ENCODE results near the gene CFAP221.

CFAP221 gene

GRCh38 chr2:119536211-119536610, 8.0 kb upstream of the CFAP221 start:
- no peak overlapping the region for H3K4me3 ChIP-seq (ENCODE audit: low read length)
- TF ChIP-seq CTCF (conservative IDR thresholded peaks at IDR 0.05; ENCODE audit: low read depth, low read length): no peak
- DNase-seq (ENCODE audit: low read depth): no peak

GRCh38 chr2:119536707-119537106, 7.5 kb upstream of the CFAP221 start:
- DNase-seq (ENCODE audit: low read depth): no peak
- no peak for TF ChIP-seq CTCF (conservative IDR thresholded peaks at IDR 0.05; ENCODE audit: low read depth, low read length)
- no peak overlapping the region for H3K4me3 ChIP-seq (ENCODE audit: low read length)

GRCh38 chr2:119537792-119538191, 6.5 kb upstream of the CFAP221 start:
- no peak overlapping the region for H3K4me3 ChIP-seq (ENCODE audit: low read length)
- no peak for DNase-seq (ENCODE audit: low read depth)
- no peak for TF ChIP-seq CTCF (conservative IDR thresholded peaks at IDR 0.05; ENCODE audit: low read depth, low read length)

- H3K4me3 ChIP-seq (ENCODE audit: low read length): no peak overlapping the region
- DNase-seq (ENCODE audit: low read depth): no peak
- TF ChIP-seq CTCF (conservative IDR thresholded peaks at IDR 0.05; ENCODE audit: low read depth, low read length): no peak
Observed at GRCh38 chr2:119541476-119541875, 2.8 kb upstream of the CFAP221 start.

GRCh38 chr2:119544939-119545475, 758 bp downstream of the CFAP221 start:
- peak overlapping the region; percentile 74 for H3K4me3 ChIP-seq (ENCODE audit: low read length)
- no peak for TF ChIP-seq CTCF (conservative IDR thresholded peaks at IDR 0.05; ENCODE audit: low read depth, low read length)
- DNase-seq (ENCODE audit: low read depth): no peak

GRCh38 chr2:119545754-119546446, 1.7 kb downstream of the CFAP221 start:
- DNase-seq (ENCODE audit: low read depth): no peak
- H3K4me3 ChIP-seq (ENCODE audit: low read length): no peak overlapping the region
- TF ChIP-seq CTCF (conservative IDR thresholded peaks at IDR 0.05; ENCODE audit: low read depth, low read length): no peak

- H3K4me3 ChIP-seq (ENCODE audit: low read length): no peak overlapping the region
- DNase-seq (ENCODE audit: low read depth): no peak
- TF ChIP-seq CTCF (conservative IDR thresholded peaks at IDR 0.05; ENCODE audit: low read depth, low read length): no peak
Observed at GRCh38 chr2:119546447-119546767, 2.2 kb downstream of the CFAP221 start.
